Stomach (tissue), 19 donors: ENCODE data around the gene MET. TPM values are rescaled to one million over a fixed set of nuclear protein-coding genes. Genes with fewer than 3 reads are reported as not detected.

ENCODE experiments used
- DNase-seq, 2 donors: peaks; one replicate each; pipeline versions ENCODE4 v3.0.0 to v3.0.0-alpha.2; 2013 to 2019
- H3K27ac ChIP-seq, 5 donors: fragments of 200-600 bp in 4 of 5; sonication (generic) in 4 of 5; one replicate each; pipeline ENCODE4 v1.5.1; 2013 to 2019; ENCODE audit warnings: mild to moderate bottlenecking in 1 of 5, moderate library complexity in 1 of 5
- H3K27me3 ChIP-seq, 3 donors: fragments of 200-600 bp; sonication (generic); one replicate each; pipeline ENCODE4 v1.5.1; 2017 to 2019; ENCODE audit warnings: mixed run types in 1 of 3
- H3K36me3 ChIP-seq, 4 donors: fragments of 200-600 bp; sonication (generic); 1 replicate in 3 of 4; 2 replicates in 1 of 4; pipeline ENCODE4 v1.5.1; 2016 to 2019
- H3K4me1 ChIP-seq, 4 donors: fragments of 200-600 bp; sonication (generic); one replicate each; pipeline ENCODE4 v1.5.1; 2016 to 2019
- H3K4me3 ChIP-seq, 4 donors: fragments of 200-600 bp; sonication (generic) in 3 of 4; one replicate each; pipeline ENCODE4 v1.5.1; 2016 to 2019; ENCODE audit warnings: mild to moderate bottlenecking in 1 of 4
- H3K9me3 ChIP-seq, 4 donors: fragments of 200-600 bp; sonication (generic); one replicate each; pipeline ENCODE4 v1.5.1; 2016 to 2019
- CTCF ChIP-seq, 7 experiments: fragments of 450-650 bp in 4 of 7; fragments of 200-600 bp in 3 of 7; sonication (generic) in 3 of 7; IDR thresholded peaks; one replicate each; pipeline ENCODE4 v1.5.1; 2016 to 2019; ENCODE audit warnings: antibody characterized with exemption in 7 of 7, control low read depth in 2 of 7, mild to moderate bottlenecking in 1 of 7
- EP300 ChIP-seq: sonication (generic); formaldehyde crosslinking; IDR thresholded peaks from one replicate; pipeline ENCODE4 v1.6.1; 2017; ENCODE audit warnings: antibody characterized with exemption
- POLR2A ChIP-seq, 4 donors: fragments of 450-650 bp; IDR thresholded peaks; one replicate each; pipeline ENCODE4 v1.6.1; 2016; ENCODE audit warnings: antibody characterized with exemption in 4 of 4, control low read depth in 2 of 4, mild to moderate bottlenecking in 1 of 4, moderate library complexity in 1 of 4
- POLR2AphosphoS5 ChIP-seq, 3 donors: sonication (generic); formaldehyde crosslinking; IDR thresholded peaks; one replicate each; pipeline ENCODE4 v1.6.1; 2016; ENCODE audit warnings: antibody characterized with exemption in 3 of 3
- WGBS, 5 donors: extraction: QIAGEN DNeasy Blood & Tissue Kit in 3 of 5; methylation state at CpG; one replicate each; pipeline versions ENCODE4 v1.1.5 to v1.1.7; 2013 to 2018; 5-methylcytosine and 5-hydroxymethylcytosine counted together
- intact Hi-C: fragments of 100-400 bp; cut with DNase I; formaldehyde crosslinking; loops from one replicate; pipeline ENCODE4 v1.15.1; 2023; ENCODE audit warnings: low total_unique reads
- long read RNA-seq, 10 donors: transcript quantifications; one replicate each; lab custom pipeline, GENCODE V29; 2026
- polyA plus RNA-seq, 3 donors: library from polyadenylated mRNA; stranded (reverse); fragments of 200-250 nt; gene quantifications; one replicate each; pipeline ENCODE4 v1.2.3, GENCODE V29; 2013
- total RNA-seq, 5 donors: library from RNA; depleted of rRNA; stranded (reverse); fragments of >200 nt; gene quantifications; one replicate each; pipeline versions ENCODE4 v1.1.0 to v1.2.3, GENCODE V29; 2014 to 2016
- donor health status: healthy with polysubstance abuse.
- donor health status: Bipolar disorder and iron deficiency.
- donor health status: healthy.

Gene MET
- 10 to 100 TPM in 3 of 5 donors, 1 to 10 TPM in 1, under 1 TPM in 1; 0.58 to 36.2 (median 14.5) TPM for total RNA-seq
- polyA plus RNA-seq: 1 to 10 TPM; 2.0 to 3.7 (median 2.9) TPM
- long read RNA-seq, donor 1, partial matches to known transcripts: 5 of 7 reads
- long read RNA-seq, donor 1, other reads (novel, unspliced or antisense): 0 of 7 reads
- long read RNA-seq, donor 2, full-length matches to known transcripts: 2 of 2 reads
- long read RNA-seq, donor 2, partial matches to known transcripts: 0 of 2 reads
- long read RNA-seq, donor 2, other reads (novel, unspliced or antisense): 0 of 2 reads
- long read RNA-seq, donor 3, partial matches to known transcripts: 0 of 1 reads
- long read RNA-seq, donor 3, other reads (novel, unspliced or antisense): 0 of 1 reads
- long read RNA-seq, donor 4: 0 reads
- long read RNA-seq, donor 5, full-length matches to known transcripts: 5 of 11 reads
- long read RNA-seq, donor 5, partial matches to known transcripts: 6 of 11 reads
- long read RNA-seq, donor 5, other reads (novel, unspliced or antisense): 0 of 11 reads
- long read RNA-seq, donor 6, full-length matches to known transcripts: 2 of 30 reads
- long read RNA-seq, donor 6, partial matches to known transcripts: 28 of 30 reads
- long read RNA-seq, donor 6, other reads (novel, unspliced or antisense): 0 of 30 reads
- long read RNA-seq, donor 7, full-length matches to known transcripts: 1 of 1 reads
- long read RNA-seq, donor 7, partial matches to known transcripts: 0 of 1 reads
- long read RNA-seq, donor 7, other reads (novel, unspliced or antisense): 0 of 1 reads
- long read RNA-seq, donor 8, partial matches to known transcripts: 12 of 12 reads
- long read RNA-seq, donor 8, other reads (novel, unspliced or antisense): 0 of 12 reads
- long read RNA-seq, donor 9, partial matches to known transcripts: 7 of 8 reads
- long read RNA-seq, donor 9, other reads (novel, unspliced or antisense): 0 of 8 reads
- long read RNA-seq, donor 10: 0 reads

GRCh38 chr7:116671681-116672595 lies at the start of gene MET:
Gene MET (plus strand): TSS chr7:116672196. CDS start chr7:116699085, 26,889 bp downstream.
- intact Hi-C loops: loop anchor here (10.0 kb wide), 1 partner anchor 133 kb away; no protein-coding TSS in a partner anchor
- H3K36me3 ChIP-seq: no peaks in the 10 kb centered on the region

GRCh38 chr7:116626886-116627285 lies 45.1 kb upstream of the MET start:
- intact Hi-C loops: no loop called here

More at GRCh38 chr7:116671681-116672595, at the start of gene MET:
- peaks cover 0 to 32% (median 22%) of the 10 kb centered on the region in 4 donors for H3K4me1 ChIP-seq
- peaks cover 0 to 17% (median 0%) of the 10 kb centered on the region in 3 donors for H3K27me3 ChIP-seq
- peak within 1 kb of the TSS; percentile 85 to 99 (median 88) for H3K27ac ChIP-seq
- peak; percentile 84 to 94 for DNase-seq
- H3K4me3 ChIP-seq: peak within 1 kb of the TSS; percentile 53 to 65 (median 57)
- 0 to 1% (median 1%) methylated on average over 53 to 101 of the region's 101 CpGs for WGBS, 5 donors
- no peaks in the 10 kb centered on the region for H3K9me3 ChIP-seq
- TF ChIP-seq POLR2A (IDR thresholded peaks at IDR 0.05) (peak in 1 of 4 donors; percentile 4), CTCF (IDR thresholded peaks at IDR 0.05) (peak in 5 of 7 experiments; percentile 43 to 72 (median 53)), POLR2AphosphoS5 (IDR thresholded peaks at IDR 0.05) (peak in 2 of 3 donors; percentile 38 to 39), EP300 (no peak)

GRCh38 chr7:116629051-116629463 lies 42.9 kb upstream of the MET start:
- no peak for TF ChIP-seq CTCF (IDR thresholded peaks at IDR 0.05)
- TF ChIP-seq POLR2AphosphoS5 (IDR thresholded peaks at IDR 0.05): peak; percentile 31 to 49 (median 43)

More at GRCh38 chr7:116626886-116627285, 45.1 kb upstream of the MET start:
- DNase-seq: no peak
- TF ChIP-seq CTCF (IDR thresholded peaks at IDR 0.05): no peak
- no peak for TF ChIP-seq POLR2AphosphoS5 (IDR thresholded peaks at IDR 0.05)
- no peak for TF ChIP-seq EP300
- TF ChIP-seq POLR2A (IDR thresholded peaks at IDR 0.05): no peak
- Histone ChIP-seq H3K9me3 (no peaks in the 10 kb centered on the region), H3K4me3 (no peak overlapping the region), H3K27me3 (no peaks in the 10 kb centered on the region), H3K4me1 (peaks cover 3 to 29% (median 16%) of the 10 kb centered on the region in 4 donors), H3K36me3 (no peaks in the 10 kb centered on the region), H3K27ac (no peak overlapping the region)
- WGBS, 5 donors: 82 to 97% (median 92%) methylated on average over 8 of the region's 8 CpGs

More at GRCh38 chr7:116629051-116629463, 42.9 kb upstream of the MET start:
- intact Hi-C loops: no loop called here
- no peak overlapping the region for H3K4me3 ChIP-seq
- no peaks in the 10 kb centered on the region for H3K9me3 ChIP-seq
- peak; percentile 67 to 77 for DNase-seq
- peaks cover 3 to 29% (median 16%) of the 10 kb centered on the region in 4 donors for H3K4me1 ChIP-seq
- H3K27ac ChIP-seq: peak overlapping the region in 4 of 5 donors; percentile 62 to 76 (median 68)
- 19 to 36% (median 21%) methylated on average over 3 of the region's 3 CpGs for WGBS, 5 donors
- no peaks in the 10 kb centered on the region for H3K36me3 ChIP-seq
- H3K27me3 ChIP-seq: no peaks in the 10 kb centered on the region
